GM19193 (cell line): ENCODE data around the gene PEPD.

ENCODE experiments used
- POLR2A ChIP-seq: IDR thresholded peaks from 4 replicates; pipeline ENCODE4 v1.6.1; 2011; ENCODE audit not compliant: insufficient read depth, insufficient read length; ENCODE audit errors: extremely low read depth

PEPD gene

DNA sequence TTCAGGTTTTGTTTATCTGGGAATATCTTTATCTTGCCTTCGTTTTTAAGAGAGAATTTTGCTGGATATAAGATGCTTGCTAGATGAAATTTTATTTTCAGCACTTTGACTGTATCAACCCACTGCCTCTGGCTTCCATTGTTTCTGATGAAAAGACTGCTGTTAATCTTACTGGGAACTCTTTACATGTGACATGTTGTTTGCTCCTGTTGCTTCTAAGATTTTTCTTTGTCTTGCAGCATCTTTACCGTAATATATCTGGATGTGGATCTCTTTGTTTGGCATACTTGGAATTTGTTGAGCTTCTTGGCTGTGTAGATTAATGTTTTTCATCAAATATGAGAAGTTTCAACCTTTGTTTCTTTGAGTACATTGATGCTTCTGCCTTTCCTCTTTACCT, 166.1 kb downstream of the PEPD start:
- no peak for TF ChIP-seq POLR2A

DNA sequence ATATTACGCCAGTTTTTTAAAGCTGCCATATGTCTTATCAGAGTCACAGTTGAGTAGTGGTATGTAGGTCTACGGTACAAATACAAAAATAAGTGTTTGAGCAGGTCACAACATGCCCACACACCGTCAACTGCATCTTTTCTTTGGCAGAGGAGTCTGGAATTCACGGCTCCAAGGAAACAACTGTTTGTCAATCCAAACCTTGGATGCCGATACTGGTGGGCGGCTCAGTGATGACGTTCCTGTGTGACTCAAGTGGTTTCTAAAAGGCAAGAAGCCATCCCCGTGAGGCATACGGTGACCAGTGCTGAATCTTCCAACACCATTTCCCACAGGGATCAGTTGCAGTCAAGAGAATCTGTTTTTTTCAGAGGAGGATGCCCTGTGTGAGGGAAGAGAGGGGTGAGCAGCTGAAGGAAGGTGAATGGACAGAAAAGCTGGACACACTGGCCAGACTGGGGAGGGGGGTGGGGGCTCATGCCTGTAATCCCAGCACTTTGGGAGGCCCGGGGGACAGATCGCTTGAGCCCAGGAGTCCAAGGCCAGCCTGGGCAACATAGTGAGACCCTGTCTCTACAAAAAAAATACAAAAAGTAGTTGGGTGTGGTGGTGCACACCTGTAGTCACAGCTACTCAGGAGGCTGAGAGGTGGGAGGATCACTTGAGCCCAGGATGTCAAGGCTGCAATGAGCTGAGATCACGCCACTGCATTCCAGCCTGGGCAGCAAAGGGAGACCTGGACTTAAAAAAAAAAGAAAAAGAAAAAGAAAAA, 170.9 kb downstream of the PEPD start:
- TF ChIP-seq POLR2A: no peak

DNA sequence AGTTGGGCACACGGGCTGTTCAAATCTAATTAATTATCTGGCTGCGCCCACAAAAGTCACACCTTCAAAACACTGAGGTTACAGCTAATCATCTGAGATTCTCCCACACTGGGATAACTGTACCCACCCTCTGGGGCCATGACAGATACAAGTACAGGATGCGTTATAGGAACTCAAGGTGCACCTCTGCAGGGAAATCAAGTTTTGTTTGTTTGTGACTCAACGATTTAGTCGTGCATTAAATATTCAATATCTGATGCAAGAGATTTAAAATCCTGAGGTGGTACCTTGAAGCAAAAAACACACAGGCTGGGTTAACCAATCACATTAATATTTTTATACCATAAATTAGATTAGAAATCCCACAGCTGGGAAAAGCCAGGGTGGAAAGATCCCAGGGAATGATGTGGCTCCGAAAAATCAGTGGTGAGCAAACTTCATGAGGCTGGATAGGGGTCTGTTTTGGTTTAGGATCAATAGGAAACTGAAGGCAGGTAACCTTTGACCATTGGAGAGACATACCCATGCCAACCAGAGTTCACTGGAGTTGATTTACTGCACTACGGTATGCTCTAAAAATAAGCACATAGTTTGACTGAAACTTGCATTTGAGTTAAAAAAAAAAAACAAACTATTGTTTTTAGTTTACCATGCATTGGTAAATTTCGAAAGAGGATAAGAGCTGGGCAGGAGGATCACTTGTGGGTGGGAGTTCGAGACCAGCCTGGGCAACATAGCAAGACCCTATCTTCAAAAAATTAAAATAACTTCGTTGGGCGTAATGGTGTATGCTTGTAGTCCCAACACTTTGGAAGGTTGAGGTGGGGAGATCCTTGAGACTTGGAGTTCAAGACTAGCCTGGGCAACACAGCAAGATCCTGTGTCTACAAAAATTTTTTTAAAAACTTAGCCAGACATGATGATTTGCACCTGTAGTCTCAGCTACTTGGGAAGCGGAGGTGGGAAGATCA, 172.0 kb downstream of the PEPD start:
- no peak for TF ChIP-seq POLR2A

DNA sequence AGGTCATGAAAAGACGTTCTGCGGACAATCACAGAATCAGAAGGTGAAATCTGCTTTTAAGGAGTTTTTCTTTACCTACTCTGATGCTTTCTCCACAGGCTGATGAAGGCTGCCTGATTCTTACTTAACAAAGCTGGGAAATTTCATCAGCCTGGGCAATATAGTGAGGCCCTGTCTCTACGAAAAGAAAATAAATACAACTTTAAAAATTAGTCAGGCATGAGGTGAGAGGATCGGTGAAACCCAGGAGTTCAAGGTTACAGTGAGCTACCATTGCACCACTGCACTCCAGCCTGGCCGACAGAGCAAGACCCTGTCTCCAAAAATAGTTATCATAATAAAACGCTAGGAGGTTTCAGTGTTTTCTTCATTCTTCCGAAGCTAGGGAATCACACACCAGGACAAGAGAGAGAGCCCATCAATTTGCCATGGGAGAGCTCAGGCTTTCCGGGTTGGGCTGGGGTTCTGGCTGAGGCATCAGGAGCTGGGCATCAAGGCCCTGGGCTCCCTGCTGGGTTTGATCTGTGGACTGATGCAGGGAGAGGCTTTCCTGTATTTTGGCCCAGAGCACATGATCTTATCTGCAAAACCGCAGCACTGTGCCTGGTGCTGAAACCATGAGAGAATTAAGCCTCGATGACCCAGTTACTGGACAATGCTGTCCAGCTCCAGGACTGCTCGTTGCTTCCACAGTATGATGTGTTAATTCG, 173.1 kb downstream of the PEPD start:
- no peak for TF ChIP-seq POLR2A

DNA sequence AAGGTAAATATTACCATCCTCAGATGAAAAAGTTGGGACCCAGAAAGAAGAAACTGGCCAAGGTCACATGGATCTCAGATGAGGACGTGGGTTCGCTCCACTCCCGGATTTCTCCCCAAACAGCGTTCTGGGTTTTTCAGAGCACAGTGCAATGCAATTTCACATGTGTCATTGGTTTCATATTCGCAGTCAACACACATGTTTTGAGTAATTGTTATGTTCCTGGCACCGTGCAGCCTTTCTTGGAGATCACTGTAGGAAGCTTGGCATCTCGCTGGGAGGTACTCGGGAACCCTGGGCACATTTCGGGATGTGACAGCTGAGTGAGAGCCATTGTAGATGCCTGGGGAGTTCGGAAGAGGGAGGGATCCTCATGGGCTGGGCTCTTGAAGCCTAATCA, 174.3 kb downstream of the PEPD start:
- TF ChIP-seq POLR2A: no peak

DNA sequence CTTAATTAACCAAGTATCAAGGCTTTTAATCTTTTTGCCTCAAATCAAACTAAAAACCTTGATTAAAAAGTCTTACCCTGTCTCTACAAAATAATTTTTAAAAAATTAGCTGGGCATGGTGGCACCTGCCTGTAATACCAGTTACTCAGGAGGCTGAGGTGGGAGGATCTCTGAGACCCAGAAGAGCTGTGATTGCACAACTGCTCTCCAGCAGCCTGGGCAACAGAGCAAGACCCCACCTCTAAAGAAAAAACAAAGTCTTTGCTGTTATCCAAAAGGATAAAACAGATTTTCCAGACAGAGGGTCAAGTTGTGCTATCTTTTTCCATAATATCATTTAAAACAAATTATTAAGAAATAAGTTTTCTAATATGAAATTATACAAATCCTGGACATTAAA, 174.9 kb downstream of the PEPD start:
- TF ChIP-seq POLR2A: no peak

DNA sequence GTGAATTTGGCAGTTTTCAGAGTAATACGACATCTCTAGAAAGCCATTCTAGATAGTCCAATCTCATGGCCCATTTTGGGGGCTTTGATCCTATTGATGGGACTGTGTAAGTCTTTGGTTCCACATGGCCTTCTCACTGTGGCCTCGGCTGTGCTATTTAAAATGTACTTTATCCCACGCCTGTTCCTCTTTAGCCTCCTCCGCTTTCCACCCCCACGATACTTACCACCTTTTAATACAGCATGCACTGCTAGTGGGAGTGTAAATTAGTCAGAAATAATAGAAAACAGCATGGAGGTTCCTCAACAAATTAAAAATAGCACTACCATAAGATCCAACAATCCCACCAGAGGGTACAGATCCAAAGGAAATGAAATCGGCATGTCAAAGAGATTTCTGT, 176.4 kb downstream of the PEPD start:
- no peak for TF ChIP-seq POLR2A

DNA sequence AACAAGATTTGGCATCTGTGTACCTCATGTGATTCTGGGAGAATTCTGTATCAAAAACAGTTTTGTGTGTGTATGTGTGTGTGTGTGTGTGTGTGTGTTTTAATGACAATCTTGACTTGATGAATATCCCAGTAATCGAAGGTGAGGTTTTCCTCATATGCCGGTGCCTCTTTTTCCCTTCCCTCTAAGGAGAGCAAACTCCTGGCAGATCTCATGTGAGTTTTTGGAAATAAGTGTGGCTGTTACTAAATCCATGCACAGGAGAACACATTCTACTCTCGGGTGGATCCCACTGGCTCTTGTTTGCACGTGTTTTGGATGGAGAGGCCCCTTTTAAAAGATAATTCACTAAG, 177.0 kb downstream of the PEPD start:
- no peak for TF ChIP-seq POLR2A

DNA sequence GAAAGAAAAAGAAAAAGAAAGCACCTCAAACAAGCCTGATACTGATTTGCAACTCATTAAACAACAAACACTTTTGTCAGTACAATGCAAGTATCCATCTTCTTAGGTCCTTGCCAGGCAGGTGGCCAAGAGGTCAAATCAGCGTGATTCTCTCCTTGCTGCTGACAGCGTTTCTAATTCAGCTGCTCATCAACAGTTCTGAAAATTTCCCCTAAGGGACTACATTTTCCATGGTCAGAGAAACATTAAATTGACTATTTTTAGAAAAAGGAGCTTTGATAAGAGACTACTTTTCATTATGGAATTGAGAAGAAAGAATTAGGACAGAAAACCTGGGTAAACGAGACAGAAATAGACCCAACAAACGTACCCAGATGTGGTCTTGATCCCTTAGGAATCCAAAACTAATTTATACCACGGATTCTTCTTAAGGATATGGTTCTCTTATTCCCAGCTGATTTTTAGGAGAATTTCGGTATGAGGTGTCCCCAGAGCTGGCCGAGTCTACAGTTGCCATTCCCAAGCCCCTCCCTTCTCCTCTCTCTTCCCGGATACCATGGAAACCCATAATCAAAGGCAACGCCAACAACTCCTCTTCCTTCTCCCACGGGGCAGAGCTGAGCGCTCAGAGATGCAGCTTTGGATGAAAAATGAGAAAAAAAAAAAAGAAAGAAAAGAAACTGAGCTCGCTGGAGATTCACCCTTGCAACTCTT, 177.6 kb downstream of the PEPD start:
- no peak for TF ChIP-seq POLR2A

DNA sequence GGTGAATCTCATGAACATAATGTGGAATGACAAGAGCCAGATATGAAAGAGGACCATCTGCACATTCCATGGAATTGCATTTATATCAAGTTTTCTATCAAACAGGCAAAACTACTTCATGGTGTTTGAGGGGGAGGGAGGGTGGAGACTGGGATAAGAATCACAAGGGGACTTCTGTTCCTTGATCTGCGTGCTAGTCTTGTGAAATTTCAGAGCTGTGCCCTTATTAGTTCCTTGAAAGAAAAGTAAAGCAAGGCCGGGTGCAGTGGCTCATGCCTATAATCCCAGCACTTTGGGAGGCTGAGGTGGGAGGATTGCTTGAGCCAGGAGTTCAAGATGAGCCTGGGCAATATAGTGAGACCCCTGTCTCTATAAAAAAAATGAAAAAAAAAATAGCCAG, 178.3 kb downstream of the PEPD start:
- TF ChIP-seq POLR2A: no peak

DNA sequence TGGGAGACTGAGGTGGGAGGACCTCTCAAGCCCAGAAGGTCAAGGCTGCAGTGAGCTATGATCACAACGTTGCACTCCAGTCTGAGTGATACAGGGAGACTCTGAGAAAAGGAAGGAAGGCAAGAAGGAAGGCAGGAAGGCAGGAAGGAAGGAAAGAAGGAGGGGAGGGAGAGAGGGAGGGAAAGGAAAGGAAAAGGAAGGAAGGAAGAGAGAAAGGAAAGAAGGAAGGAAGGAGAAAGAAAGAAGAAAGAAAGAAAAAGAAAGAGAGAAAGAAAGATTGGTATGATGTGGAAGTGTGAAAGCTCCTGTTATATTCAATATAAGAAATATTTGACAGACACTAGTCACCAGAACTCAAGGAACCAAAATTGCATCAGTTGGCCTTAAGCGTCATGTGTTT, 180.6 kb downstream of the PEPD start:
- TF ChIP-seq POLR2A: no peak

DNA sequence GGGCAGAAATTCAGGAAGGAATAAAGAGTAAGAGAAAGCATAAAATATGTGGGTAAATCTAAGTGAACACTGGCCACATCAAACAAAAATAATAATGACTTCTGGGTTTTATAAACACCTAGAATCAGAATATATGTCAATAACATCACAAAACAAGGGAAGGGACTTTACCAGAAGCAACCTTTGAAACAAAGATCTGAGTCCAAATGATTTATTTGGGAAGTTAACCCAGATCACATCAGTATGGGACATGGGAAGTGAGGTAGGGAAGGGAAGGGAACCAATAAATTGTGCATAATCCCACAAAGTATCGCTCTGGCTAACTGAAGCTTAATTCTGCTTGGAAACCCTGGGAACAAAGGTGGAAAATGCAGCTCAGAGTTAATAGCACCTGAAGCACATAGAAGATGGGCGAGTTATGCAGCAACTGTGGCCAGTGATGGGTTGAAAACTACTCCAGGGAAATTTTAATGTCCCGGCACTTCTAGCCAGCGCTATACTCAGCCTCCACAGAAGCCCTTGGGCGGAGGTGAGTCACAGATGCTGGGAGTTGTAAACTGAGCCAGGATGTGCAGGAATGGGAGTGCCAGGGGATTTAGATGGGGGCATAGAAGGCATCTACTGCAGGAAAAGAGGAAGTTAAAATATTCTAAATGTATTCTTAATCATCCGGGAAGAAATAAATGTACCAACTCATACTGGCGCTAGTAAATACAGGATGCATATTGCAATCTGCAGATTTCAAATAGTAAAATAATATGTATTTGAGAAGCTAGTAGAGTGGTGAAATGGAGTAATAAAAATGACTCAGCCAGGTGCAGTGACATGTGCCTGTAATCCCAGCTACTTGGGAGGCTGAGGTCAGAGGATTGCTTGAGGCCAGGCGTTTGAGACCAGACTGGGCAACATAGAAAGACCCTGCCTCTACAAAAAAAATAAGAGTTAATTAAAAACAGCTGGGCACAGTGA, 182.3 kb downstream of the PEPD start:
- no peak for TF ChIP-seq POLR2A
